WI38 (cell line): ENCODE data around the gene DIP2C.
A peak's percentile ranks its signal among the peaks of the same experiment; 100 is the strongest.
"Not testable (repeated sequence)": the region's sequence is repeated elsewhere in the genome, so short reads cannot be mapped to it uniquely, and the experiment has no call there.

ENCODE experiments used
- H3K4me3 ChIP-seq: 2 replicates; pipeline ENCODE4 v1.5.1; 2011; ENCODE audit warnings: low read depth, mild to moderate bottlenecking, control low read depth, low read length
- TF ChIP-seq, protein P1 (sequence below): IDR thresholded peaks from 2 replicates; pipeline ENCODE4 v1.5.1; 2012; ENCODE audit warnings: low read depth, mild to moderate bottlenecking, control low read depth, low read length

DIP2C gene

DNA sequence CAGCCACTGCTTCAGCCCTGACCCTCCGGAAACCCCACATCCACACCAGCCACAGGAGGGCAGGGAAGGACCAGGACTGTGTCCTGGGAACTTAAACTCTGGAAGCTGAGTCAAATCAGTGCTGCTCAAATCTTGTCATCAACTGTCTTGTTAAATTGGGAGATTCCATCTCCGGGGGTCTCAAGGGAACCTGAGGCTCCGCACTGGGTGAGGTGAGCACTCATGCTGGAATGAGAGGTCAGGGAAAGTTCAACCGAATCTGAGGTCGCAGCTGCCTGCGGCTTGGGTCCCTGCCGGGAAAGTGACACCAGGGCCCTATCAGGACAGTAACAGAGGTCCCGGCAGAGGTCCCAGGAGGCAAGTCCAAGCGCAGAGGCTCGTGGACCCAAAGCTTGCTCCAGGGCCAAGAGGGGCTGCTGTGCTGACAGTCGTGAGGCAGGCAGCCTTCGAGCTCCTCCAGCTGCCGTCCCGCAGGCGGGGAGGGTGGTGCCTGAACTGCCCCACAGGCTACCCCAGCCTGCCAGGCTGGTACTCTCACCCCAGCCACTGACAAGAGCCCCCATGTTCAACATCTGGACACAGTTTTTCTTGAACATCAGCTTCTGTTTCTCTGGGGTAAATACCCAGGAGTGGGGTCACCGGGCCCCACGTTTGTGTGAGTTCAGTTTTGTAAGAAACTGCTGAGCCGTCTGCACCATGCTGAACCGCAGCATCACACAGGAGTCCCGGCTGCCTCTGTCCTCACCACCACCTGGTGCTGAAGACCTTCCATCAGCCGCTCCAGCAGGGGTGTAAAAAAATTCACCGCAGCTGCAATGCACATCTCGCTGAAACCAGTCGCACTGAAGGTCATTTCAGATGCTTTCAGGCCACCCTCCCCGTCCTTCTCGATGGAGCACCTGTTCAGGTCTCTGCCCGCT, 101.0 kb downstream of the DIP2C start:
- TF ChIP-seq, protein P1, sequence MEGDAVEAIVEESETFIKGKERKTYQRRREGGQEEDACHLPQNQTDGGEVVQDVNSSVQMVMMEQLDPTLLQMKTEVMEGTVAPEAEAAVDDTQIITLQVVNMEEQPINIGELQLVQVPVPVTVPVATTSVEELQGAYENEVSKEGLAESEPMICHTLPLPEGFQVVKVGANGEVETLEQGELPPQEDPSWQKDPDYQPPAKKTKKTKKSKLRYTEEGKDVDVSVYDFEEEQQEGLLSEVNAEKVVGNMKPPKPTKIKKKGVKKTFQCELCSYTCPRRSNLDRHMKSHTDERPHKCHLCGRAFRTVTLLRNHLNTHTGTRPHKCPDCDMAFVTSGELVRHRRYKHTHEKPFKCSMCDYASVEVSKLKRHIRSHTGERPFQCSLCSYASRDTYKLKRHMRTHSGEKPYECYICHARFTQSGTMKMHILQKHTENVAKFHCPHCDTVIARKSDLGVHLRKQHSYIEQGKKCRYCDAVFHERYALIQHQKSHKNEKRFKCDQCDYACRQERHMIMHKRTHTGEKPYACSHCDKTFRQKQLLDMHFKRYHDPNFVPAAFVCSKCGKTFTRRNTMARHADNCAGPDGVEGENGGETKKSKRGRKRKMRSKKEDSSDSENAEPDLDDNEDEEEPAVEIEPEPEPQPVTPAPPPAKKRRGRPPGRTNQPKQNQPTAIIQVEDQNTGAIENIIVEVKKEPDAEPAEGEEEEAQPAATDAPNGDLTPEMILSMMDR: peak; percentile 40
- H3K4me3 ChIP-seq: no peak overlapping the region

DNA sequence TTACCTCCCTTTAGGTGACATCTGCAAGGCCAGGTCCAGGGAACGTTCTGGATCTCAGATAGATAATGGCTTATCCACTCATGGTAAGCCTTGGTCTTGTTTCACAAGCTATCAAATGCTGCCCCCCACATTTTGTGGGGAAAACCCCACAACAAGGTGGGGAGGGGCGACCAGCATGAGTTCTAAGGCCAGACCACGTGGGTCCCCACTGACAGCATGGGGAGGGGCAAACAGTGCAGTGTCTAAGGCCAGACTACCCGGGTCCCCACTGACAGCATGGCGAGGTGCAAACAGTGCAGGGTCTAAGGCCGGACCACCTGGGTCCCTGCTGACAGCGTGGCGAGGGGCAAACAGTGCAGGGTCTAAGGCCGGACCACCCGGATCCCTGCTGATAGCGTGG, 102.8 kb downstream of the DIP2C start:
- no peak overlapping the region for H3K4me3 ChIP-seq
- TF ChIP-seq, protein P1: no peak

DNA sequence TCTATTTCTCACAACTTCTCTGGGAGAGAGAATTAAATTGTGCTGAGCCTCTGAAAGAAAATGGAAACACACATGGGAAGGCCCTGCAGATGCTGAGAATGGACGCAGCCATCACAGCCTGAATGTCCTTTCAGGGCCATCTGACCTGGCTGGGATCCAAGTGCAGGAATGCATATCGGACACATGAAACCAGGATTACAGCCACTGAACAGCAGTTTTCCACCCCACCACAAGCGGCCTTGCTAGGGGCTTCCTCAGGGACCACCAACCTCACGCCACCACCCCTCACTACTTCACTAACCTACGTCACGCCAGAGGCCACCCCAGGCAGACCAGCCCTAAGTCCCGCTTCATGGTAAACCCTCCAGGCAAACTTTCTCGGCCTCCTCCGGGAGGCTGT, 103.3 kb downstream of the DIP2C start:
- TF ChIP-seq, protein P1: no peak
- H3K4me3 ChIP-seq: no peak overlapping the region

DNA sequence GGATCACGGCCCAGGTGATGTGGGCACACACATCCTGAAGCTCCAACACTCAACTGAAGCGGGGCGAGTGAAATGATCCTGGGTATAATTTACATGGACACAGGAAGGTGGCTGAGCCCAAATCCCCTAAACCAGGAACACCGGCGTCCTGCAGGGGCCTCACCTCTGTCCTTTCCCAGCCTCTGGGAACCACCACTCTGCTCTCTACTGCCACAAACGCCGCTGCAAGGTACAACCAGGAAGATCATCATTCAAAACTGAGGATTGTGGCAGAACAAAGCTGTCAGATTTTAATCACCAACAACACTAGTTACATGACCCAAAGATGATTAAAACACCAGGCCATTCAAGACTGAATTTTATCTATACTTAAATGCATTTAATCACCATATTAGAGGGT, 104.0 kb downstream of the DIP2C start:
- TF ChIP-seq, protein P1: no peak
- H3K4me3 ChIP-seq: no peak overlapping the region

DNA sequence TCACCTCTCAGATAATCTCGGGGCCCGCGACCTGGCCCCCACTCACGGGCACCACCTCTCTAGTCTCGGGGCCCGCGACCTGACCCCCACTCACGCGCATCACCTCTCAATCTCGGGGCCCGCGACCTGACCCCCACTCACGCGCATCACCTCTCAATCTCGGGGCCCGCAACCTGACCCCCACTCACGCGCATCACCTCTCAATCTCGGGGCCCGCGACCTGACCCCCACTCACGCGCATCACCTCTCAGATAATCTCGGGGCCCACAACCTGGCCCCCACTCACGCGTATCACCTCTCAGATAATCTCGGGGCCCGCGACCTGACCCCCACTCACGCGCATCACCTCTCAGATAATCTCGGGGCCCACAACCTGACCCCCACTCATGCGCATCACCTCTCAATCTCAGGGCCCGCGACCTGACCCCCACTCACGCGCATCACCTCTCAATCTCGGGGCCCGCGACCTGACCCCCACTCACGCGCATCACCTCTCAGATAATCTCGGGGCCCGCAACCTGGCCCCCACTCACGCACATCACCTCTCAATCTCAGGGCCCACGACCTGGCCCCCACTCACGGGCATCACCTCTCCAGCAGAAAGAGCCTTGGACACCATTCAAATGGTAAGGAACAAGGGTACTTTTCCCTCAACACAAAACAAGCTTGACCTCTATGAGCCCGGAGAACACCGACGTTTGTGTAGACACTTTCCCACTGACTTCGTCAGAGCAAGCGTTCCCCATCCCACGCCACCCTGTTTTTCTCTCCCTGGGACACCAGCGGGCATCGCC, 104.8 kb downstream of the DIP2C start:
- H3K4me3 ChIP-seq: not testable (repeated sequence)

DNA sequence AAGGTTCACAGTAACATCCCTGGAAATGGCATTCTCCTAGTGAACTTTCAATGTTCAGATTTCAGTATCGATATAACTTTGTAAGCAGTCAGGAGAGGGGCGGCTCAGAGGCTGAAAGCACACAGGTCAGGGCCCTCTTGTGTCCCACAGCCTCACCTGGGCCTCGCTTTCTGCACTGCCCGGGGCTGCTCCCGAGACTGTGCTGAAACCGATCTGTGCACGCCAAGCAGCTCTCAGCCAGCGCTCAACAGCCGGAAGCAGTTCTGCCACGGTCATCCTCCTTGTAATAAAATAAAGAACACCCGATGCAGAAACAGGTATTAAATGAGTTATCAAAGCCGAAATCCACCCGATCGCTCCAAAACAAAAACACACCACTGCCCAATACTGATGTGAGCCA, 106.0 kb downstream of the DIP2C start:
- TF ChIP-seq, protein P1: no peak
- no peak overlapping the region for H3K4me3 ChIP-seq

DNA sequence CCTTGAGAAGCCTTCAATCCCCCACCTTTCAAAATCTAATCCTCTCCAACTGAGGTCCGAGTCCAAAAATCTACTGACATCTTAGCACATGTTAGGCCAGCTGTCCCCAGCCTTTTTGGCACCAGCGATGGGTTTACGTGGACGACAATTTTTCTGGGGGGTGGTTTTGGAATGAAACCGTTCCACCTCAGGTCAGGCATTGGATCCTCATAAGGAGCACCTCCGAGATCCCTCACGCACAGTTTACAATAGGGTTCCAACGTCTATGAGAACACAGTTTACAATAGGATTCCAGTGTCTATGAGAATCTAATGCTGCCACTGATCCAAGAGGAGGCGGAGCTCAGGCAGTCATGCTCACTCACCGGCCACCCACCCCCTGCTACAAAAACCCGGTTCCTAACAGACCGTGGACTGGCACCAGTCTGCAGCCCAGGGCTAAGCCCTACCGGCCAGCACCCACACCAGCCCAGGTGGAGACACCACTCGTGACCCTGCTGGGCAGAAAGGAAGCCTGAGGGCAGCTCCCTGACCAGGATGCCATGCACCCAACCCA, 107.6 kb downstream of the DIP2C start:
- TF ChIP-seq, protein P1: no peak
- H3K4me3 ChIP-seq: no peak overlapping the region
